GM20000 (cell line): ENCODE results near the gene AQP12B.

ENCODE experiments used
- DNase-seq: peaks from one replicate; pipeline ENCODE4 v3.0.0; 2012; ENCODE audit warnings: low spot score
- TF ChIP-seq, protein P1 (sequence below): IDR thresholded peaks from 2 replicates; pipeline ENCODE4 v1.5.1; 2012; ENCODE audit warnings: mild to moderate bottlenecking, control low read depth; ENCODE audit errors: extremely low read depth, missing control alignments

Gene AQP12B

GRCh38 chr2:240638512-240639160 is 44.0 kb downstream of the AQP12B start:
- TF ChIP-seq, protein P1, sequence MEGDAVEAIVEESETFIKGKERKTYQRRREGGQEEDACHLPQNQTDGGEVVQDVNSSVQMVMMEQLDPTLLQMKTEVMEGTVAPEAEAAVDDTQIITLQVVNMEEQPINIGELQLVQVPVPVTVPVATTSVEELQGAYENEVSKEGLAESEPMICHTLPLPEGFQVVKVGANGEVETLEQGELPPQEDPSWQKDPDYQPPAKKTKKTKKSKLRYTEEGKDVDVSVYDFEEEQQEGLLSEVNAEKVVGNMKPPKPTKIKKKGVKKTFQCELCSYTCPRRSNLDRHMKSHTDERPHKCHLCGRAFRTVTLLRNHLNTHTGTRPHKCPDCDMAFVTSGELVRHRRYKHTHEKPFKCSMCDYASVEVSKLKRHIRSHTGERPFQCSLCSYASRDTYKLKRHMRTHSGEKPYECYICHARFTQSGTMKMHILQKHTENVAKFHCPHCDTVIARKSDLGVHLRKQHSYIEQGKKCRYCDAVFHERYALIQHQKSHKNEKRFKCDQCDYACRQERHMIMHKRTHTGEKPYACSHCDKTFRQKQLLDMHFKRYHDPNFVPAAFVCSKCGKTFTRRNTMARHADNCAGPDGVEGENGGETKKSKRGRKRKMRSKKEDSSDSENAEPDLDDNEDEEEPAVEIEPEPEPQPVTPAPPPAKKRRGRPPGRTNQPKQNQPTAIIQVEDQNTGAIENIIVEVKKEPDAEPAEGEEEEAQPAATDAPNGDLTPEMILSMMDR, result no peak
- no peak for DNase-seq

DNA sequence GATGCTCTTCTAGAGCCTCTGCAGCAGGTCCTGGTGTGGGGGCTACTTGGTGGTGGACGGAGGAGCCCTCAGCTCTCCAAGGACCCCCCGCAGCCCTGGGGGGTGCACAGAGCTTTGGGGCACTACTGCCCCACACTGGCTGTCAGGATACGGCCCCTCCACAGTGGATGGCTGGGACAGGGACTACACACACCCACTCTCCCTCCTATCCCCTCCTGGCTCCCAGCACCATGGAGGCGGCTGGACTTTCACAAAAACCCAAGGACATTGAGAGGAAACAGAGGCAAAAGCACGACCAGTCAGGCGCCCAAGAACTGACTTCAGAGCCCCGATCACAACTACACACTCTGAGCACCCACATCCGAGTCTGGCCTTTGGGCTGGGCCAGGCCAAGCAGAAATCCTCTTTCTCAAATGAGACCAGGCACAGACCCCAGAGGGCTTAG is 44.8 kb downstream of the AQP12B start:
- TF ChIP-seq, protein P1, result no peak
- no peak for DNase-seq

DNA sequence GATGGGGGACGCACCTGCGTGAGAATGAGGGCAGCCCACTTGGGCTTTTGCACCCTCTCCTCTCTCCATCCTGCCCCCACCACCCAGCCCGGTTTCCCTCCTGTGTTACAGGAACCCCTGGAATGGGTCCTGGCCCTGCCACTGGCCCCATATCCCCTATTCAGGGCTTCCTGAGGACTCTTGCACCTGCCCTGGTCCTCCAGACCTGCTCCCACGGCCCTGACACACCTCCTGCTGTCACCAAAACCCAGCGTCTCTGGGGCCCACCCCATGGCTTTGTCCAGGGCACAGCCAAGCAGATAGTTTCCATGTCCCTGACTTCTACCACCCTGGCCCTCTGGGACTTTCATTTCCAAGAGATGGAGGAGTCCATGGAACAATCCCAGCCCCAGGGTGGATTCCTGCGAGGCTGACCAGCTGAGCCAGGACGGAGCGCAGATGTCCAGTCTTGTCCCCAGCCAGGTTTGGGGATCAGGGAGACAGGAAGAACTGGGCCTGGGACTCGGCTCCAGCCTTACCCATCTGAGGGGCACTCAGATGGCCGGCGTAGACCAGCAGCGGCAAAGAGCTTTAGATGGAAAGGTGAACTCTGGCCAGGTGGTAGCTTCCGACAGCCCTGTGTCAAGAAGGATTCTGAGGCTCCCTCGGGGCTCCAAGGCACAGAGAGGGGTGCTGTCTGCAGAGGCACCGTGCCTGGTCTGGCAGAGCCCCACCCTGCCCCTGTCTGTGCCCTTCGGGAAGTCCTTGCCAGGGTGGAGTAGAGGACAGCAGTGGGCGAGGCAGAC is 45.4 kb downstream of the AQP12B start:
- DNase-seq, result no peak
- TF ChIP-seq, protein P1, result no peak

- TF ChIP-seq, protein P1, result no peak
- DNase-seq, result no peak
Observed at GRCh38 chr2:240636563-240637115, 46.0 kb downstream of the AQP12B start.

- TF ChIP-seq, protein P1, result no peak
- no peak for DNase-seq
Observed at GRCh38 chr2:240635998-240636547, 46.6 kb downstream of the AQP12B start.

- TF ChIP-seq, protein P1, result no peak
- DNase-seq, result no peak
Observed at GRCh38 chr2:240635121-240635997, 47.3 kb downstream of the AQP12B start.
